ENCODE results near the gene EHD3.
A peak's percentile ranks its signal among the peaks of the same experiment; 100 is the strongest.

EHD3 gene

DNA sequence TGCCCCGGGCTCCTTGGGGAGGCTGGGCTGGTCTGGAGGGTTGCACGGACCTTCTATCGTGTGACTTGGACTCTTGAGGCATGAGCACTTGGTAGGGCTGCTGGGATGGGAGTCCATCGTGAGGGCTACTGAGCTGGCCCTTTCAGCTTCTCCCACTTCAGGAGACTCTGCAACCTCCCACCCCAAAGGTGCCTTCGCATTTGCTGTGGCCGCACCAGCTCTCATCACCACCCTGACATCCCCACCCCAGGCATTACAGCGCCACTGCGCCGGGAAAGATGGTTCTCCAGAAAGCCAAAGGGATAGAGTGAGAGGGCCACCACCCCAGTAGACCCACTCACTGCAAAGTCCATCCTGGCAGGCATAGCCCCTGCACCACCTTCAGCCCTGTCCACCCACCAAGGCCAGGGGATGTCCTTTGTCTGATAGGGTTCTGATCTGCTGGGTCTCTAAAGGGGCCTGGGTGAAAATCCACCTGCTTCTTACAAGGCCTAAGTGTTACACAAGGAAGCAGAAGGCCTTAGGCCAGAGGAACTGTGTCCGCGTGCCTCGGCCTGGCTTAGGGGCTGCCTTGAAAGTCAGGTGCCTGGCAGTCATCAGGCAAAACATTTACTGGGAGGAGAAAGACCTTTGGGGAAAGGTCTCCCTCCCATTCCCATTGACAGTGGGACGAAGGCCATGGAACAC lies 5.1 kb downstream of the EHD3 start:
- H3K36me3 Mint-ChIP-seq (ENCODE audit: low read depth), result peaks cover 4% of the 10 kb centered on the region
- TF ChIP-seq, protein P1, sequence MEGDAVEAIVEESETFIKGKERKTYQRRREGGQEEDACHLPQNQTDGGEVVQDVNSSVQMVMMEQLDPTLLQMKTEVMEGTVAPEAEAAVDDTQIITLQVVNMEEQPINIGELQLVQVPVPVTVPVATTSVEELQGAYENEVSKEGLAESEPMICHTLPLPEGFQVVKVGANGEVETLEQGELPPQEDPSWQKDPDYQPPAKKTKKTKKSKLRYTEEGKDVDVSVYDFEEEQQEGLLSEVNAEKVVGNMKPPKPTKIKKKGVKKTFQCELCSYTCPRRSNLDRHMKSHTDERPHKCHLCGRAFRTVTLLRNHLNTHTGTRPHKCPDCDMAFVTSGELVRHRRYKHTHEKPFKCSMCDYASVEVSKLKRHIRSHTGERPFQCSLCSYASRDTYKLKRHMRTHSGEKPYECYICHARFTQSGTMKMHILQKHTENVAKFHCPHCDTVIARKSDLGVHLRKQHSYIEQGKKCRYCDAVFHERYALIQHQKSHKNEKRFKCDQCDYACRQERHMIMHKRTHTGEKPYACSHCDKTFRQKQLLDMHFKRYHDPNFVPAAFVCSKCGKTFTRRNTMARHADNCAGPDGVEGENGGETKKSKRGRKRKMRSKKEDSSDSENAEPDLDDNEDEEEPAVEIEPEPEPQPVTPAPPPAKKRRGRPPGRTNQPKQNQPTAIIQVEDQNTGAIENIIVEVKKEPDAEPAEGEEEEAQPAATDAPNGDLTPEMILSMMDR (IDR thresholded peaks at IDR 0.05; ENCODE audit: unreplicated experiment in 3 of 3), result no peak
- peaks cover 43% of the 10 kb centered on the region for H3K4me1 Mint-ChIP-seq
- no peak overlapping the region for H3K4me3 Mint-ChIP-seq
- no peaks in the 10 kb centered on the region for H3K9me3 Mint-ChIP-seq
- no peak overlapping the region for H3K27ac Mint-ChIP-seq
- peaks cover 9% of the 10 kb centered on the region for H3K27me3 Mint-ChIP-seq (ENCODE audit: low read depth)

DNA sequence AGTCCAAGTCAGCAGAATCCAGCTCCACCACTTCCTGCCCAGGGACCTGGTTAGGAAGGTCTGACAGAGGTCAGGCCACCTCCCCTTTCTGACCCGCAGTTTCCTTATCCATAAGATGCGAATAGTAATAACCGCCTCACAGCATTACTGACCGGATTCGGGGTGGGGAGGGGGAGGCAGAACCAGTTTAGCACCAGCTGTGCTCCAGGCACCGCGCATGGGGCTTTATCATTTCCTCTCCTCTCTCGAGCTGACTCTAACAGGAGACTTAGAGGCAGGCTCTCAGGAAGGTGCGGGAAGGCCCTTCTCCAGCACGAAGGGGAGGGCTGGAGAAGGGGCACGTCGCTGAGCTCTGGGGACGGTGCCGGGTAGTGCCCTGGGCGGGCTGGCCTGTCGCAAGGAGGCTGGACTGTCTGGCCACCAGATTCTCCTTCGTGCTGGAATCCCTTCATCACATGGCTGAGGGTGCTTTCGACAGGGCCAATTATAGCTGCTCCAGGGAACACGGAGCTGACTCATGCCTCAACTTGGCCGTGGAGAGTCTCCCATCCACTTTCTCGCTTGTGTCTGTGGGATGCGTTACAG lies 5.7 kb downstream of the EHD3 start:
- Mint-ChIP-seq H3K9me3 (no peaks in the 10 kb centered on the region), H3K4me1 (peaks cover 43% of the 10 kb centered on the region)

DNA sequence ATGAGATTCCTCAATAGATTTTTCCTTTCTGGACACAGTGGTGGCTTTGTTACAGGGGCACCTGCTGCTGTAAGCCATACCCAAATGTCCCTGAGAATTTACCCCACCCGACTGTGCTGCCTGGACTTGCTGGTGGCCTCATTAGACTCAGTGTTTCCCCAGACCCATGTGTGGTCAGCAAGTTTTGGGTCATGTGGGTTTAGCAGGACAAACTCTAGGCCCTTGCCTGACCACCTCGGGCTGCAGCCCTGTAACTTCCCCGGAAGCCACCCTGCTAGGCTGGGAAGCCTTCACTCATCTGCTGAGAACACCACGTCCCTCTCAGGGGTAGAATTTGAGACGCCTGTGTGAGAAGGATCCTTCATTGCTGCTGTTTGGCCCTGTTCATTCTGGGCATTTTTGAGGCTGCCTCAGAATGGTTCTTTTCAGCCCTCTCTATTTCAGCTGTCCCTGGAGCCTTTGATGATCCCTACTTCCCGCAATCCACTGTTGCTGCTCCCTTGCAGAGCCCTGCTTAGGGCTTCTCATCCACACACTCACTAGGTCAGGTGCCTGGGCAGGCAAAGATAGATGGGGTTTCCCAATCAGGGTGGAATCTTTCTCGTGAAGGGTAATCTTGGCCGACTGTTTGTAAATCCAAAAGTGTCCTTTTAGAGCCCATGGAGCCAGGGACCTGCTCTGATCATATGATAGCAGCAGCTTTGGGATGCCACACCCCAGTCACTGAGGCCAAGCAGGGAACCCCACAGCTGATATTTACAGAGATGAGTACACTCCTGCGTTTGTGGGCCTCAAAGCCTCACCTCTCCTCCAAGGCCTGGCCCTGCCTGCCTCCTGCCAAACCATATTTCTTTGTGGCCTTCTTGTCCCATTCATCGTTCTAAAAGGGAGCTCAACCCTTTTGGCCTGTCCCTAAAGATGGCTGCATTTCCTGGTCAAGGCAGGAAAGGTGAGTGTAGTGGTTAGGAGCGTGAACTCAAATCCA lies 6.7 kb downstream of the EHD3 start:
- peaks cover 36% of the 10 kb centered on the region for H3K4me1 Mint-ChIP-seq
- H3K36me3 Mint-ChIP-seq (ENCODE audit: low read depth), result peaks cover 4% of the 10 kb centered on the region
- no peaks in the 10 kb centered on the region for H3K9me3 Mint-ChIP-seq
- peak overlapping the region in 1 of 3 experiments; percentile 64 for H3K27ac Mint-ChIP-seq
- TF ChIP-seq, protein P1 (IDR thresholded peaks at IDR 0.05; ENCODE audit: unreplicated experiment in 3 of 3), result no peak
- H3K4me3 Mint-ChIP-seq, result no peak overlapping the region
- no peaks in the 10 kb centered on the region for H3K27me3 Mint-ChIP-seq (ENCODE audit: low read depth)

More for the DNA sequence above, 5.7 kb downstream of the EHD3 start:
- peaks cover 7% of the 10 kb centered on the region for H3K27me3 Mint-ChIP-seq (ENCODE audit: low read depth)
- peaks cover 4% of the 10 kb centered on the region for H3K36me3 Mint-ChIP-seq (ENCODE audit: low read depth)
- no peak overlapping the region for H3K4me3 Mint-ChIP-seq
- TF ChIP-seq, protein P1 (IDR thresholded peaks at IDR 0.05; ENCODE audit: unreplicated experiment in 3 of 3), result no peak
- H3K27ac Mint-ChIP-seq, result peak overlapping the region in 1 of 3 experiments; percentile 64

DNA sequence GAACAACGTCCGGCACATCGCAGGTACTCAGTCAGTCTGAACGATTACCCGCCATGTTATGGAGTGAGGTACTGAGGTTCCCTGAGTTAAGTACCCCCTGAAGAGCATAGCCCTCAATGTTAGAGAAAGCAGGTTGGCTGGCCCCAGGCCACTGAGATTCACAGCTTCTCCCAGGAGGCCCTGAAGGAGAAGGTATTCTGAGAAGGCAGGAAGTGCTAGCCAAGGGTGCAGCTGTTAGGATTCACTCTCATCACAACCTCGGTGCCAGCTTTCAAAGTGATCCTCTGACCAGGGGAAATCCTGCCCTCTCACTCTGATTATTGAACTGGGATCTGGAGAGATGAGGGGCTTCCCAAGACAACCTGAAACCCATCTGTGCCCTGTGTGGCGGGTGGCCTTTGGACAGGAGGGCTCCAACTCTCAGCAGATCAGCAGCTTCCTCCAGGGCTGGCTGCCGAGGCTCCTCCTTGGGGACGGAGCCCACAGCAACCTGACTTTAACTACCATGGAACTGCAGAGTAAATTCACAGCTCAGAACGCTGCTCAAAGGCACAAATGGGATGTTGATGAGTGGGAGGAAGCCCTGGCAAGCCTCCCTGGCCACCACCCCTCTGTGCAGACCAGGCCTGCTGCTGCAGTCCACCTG lies 7.8 kb downstream of the EHD3 start:
- Mint-ChIP-seq H3K9me3 (no peaks in the 10 kb centered on the region), H3K27ac (no peak overlapping the region), H3K4me1 (peaks cover 31% of the 10 kb centered on the region), H3K4me3 (no peak overlapping the region), H3K27me3 (ENCODE audit: low read depth) (no peaks in the 10 kb centered on the region), H3K36me3 (ENCODE audit: low read depth) (peaks cover 4% of the 10 kb centered on the region)
- TF ChIP-seq, protein P1 (IDR thresholded peaks at IDR 0.05; ENCODE audit: unreplicated experiment in 3 of 3), result no peak

DNA sequence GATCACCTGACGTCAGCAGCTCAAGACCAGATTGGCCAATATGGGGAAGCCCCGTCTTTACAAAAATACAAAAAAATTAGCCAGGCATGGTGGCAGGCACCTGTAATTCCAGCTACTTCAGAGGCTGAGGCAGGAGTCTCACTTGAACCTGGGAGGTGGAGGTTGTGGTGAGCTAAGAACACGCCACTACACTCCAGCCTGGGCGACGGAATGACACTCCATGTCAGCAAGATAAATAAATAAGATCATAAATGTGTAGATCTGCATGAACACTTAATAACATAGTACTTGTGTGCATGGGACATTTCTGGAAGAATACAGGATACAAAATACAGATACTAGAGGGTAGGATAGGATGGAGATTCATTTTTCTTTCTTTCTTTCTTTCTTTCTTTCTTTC lies 9.1 kb downstream of the EHD3 start:
- H3K9me3 Mint-ChIP-seq, result no peaks in the 10 kb centered on the region
- H3K27ac Mint-ChIP-seq, result no peak overlapping the region
- H3K27me3 Mint-ChIP-seq (ENCODE audit: low read depth), result no peaks in the 10 kb centered on the region
- H3K4me3 Mint-ChIP-seq, result no peak overlapping the region
- TF ChIP-seq, protein P1 (IDR thresholded peaks at IDR 0.05; ENCODE audit: unreplicated experiment in 3 of 3), result no peak
- H3K36me3 Mint-ChIP-seq (ENCODE audit: low read depth), result peaks cover 3% of the 10 kb centered on the region
- H3K4me1 Mint-ChIP-seq, result peaks cover 25% of the 10 kb centered on the region
